Mucosa of gallbladder (tissue), 1 donor: ENCODE data around the gene GPC6. TPM values are rescaled to one million over a fixed set of nuclear protein-coding genes. Genes with fewer than 3 reads are reported as not detected.
"Not testable (repeated sequence)": the region's sequence is repeated elsewhere in the genome, so short reads cannot be mapped to it uniquely, and the experiment has no call there.

Source experiments
- DNase-seq: peaks from one replicate; pipeline ENCODE4 v3.0.0-alpha.2; 2020; ENCODE audit warnings: low spot score
- total RNA-seq: library from RNA; stranded (reverse); gene quantifications from one replicate; pipeline ENCODE4 v1.2.1, GENCODE V29; 2021
- donor health status: DM: no; HTN: no; CAD: no.

The GPC6 gene
- total RNA-seq, 1 donor from 2014 or later: 24.0 TPM

DNA sequence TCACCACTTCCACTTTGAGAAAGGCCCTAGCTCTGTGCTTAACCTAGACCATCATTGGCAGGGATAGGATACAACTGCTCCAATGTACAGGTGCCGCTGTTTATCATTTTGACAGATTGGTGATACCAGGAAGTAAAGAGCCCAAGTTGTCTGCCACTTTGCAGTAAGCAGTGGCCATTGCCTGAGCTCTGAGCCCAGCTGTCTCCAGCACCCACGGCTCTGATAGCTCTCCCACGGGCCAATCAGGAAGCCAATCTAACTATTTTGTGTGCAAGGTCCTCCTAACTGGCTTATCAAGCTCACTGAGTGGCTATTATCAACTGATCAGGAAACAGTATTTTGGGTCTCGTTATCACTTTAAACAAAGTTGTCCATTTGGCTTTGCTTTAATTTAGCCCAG lies 1071.7 kb downstream of the GPC6 start:
- DNase-seq: no peak

DNA sequence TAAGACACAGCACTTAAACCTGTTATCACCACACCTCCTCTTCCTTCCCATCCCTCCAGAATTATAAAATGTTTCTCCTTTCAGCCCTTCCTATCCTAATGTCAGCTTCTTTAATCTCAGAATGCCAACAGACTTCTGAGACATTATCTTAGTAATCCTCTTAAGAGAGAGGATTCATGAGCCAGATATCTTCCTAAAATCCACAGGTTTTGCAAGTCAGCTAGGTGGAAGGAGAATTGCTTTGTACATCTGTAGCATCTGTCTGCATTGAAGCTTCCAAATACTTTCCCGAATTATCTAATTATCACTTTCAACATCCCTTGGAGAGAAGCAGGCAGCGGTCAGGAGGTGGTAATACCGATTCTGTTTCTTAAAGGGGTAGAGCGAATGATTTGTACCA lies 1073.8 kb downstream of the GPC6 start:
- DNase-seq: no peak

DNA sequence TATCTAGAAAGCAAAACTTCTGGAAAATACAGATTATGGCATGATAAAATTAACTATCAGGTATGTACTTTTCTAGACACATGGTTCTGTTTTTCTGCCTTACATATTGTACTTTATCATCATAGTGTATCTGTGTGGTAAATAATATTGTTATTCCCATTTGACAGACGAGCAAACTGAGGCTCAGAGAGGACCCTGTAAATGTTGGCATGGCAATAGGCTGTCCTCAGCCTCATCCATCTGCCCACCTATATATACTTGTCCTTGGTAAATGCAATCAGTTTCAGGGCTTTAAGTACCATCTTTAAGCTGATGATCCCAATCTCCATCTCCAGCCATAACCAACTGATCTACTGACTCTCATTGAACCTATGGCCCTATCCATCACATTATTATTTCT lies 1074.9 kb downstream of the GPC6 start:
- DNase-seq: no peak

DNA sequence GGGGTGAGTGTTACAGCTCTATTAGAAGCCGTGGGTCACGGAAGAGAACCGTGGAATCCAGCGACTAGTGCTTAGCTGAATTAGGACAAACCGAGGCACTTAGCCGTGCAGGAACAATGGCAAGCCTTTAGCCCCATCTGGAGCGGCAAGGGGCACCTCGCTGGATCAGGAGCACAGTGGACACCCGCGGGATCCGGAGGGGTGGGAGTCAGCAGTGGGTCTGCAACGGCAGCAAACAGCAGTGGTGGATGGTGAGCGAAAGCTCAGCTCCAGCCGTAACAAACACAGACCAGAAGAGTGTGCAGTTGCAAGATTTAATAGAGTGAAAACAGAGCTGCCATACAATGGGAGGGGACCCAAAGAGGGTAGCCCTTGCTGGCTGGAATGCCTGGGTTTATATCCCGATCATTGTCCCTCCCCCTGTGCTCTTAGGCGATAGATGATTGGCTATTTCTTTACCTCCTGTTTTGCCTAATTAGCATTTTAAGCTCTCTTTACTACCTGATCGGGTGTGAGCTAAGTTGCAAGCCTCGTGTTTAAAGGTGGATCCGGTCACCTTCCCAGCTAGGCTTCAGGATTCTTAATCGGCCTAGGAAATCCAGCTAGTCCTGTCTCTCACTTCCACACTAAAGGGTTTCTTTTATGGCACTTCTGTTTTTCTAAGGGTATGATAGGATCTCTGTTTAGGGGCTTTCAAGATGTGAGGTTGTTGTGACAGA lies 1076.4 kb downstream of the GPC6 start:
- DNase-seq: not testable (repeated sequence)

DNA sequence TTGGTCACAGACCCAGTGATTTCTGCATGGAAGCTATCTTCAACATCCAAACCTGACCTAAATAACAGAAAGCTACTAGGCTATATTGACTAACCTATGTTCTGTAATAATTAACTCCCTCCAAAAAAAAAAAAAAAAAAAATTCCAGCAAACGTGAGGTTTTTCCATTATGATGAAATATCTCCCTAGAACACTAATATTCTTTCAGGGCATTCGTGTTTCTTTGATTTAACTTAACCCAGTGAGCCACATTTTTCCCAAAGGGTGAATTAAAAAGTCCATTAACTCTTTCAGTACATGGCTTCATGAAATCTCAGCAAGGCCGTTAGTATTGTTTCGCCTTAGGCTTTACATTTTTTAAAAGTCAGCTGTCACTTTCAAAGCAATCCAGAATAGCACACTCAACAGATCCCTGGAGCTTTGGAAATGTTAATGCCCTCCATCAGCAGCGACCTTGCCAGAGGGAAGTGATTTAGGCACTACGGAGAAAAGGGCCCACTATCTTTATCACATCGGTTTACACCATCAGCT lies 1077.1 kb downstream of the GPC6 start:
- DNase-seq: no peak

DNA sequence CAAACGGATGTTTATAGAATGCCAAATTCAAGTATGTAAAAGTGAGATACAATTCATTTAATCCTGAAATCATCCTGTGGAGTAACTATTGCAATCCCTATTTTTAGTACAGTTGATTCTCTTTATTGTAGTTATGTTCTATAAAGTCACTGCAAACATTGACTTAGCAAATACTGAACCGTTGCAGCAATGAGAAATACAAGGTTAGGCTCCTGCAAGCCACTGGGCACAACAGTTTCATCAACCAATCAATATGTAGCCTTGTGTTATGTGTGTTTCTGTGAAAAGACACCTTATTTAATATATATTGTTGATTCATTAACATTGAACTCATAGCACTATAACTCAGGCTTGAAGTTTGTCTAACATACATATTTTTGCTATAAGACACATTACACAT lies 1078.4 kb downstream of the GPC6 start:
- no peak for DNase-seq

DNA sequence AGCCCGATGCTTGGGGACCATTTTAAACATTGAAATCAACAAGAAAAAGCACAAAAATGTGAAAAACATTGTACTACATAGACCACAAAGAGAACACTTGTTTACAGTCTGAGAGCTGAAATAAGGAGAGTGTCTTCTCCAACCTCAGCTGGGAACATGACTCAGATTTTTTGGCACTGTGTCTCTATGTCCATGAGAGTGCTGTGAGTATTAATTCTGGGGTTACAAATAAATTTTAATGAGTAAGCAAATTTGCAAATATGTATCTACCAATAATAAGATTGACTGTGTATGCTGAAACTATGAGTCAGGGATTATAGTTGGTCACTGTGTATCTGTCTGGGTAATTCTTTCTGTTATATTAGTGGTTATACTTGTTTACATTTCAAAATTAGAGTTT lies 1078.9 kb downstream of the GPC6 start:
- no peak for DNase-seq

DNA sequence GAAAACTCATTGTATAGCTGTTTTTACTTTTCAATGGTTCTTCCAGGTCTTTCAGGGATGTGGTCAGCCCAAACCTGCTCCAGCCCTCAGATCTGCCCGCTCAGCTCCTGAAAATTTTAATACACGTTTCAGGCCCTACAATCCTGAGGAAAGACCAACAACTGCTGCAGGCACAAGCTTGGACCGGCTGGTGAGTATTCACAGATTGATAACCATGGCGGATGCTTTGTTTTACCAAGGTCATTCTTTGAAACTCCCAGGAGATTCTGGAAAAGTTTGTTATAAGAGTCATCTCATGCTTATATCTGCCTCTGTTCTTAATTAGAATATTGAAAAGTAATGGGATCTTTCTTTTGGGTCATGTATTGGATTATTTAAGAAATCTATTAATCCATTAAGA lies 1079.3 kb downstream of the GPC6 start:
- no peak for DNase-seq

DNA sequence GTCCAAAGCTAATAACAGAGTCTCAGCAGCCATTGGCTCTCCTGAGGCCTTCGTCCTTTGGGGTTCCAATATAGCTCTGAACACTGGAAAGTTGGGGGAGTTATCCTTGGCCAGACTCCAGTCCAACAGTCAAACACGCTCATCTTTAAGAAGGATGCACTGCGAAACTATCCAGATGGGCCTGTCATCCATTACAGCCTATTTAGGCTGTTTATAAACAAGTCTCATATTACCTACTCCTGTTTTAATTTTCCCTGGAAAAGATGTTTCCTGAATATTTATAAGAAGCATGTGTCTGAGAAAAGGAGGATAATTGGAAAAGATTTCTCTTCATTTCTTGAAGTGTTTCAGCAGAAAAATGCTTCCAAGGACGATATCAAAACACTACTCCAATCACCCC lies 1082.2 kb downstream of the GPC6 start:
- DNase-seq: no peak

DNA sequence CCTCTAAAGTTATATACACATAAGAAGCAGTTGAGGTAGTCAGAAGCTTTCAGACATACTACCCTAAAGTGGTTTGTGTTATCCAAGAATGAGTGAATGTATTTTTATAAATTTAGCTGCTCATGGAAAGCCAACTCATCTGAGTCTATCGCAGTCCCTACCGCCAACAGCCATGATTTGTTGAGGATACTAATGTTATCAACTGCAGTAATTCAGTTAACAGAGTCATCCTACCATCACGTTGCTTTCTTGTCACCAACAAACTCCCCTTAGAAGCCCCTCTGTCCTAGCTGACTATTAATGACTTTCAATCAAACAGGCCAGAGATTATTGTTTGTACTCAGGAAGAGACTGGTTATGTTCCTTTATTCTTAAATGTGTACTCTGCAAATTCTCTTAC lies 1083.0 kb downstream of the GPC6 start:
- no peak for DNase-seq

DNA sequence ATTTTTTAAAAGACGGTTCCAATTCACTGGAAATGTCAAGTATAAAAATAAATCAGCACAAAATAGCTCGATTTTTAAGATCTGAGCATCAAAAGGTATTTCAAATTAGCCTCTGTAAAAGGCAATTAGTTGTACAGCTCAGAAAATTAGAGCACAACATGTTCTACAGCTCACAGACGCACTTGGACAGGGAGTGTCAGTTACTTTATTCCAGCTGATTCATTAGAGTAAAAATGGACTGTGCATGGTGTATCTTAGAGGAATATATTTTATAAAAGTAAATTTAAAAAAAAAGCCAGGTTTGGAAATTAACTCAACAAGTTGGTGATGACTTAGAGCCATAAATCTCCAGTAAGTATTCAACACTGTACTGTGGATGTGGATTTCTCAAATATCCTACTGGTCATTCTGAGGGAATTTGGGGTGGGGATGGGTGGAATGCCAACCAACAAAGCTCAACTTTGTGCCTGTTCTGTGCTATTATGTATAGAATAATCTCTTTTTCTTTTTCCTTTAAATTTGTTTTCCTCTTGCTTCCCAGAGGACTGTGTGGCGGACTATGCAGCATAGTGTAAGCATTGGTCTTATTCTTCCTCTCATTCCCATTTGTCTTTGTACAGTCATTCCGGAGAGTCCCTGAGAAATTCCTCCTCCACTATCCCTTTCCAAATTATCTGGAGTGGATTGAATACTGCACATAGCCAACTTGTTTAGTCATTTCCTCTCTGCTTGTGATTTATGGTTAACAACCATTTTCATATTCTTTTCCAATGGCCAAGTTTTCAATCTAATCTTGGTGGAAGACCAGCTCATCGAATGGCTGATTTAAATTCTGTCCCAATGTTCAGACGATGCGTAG lies 1083.6 kb downstream of the GPC6 start:
- no peak for DNase-seq

DNA sequence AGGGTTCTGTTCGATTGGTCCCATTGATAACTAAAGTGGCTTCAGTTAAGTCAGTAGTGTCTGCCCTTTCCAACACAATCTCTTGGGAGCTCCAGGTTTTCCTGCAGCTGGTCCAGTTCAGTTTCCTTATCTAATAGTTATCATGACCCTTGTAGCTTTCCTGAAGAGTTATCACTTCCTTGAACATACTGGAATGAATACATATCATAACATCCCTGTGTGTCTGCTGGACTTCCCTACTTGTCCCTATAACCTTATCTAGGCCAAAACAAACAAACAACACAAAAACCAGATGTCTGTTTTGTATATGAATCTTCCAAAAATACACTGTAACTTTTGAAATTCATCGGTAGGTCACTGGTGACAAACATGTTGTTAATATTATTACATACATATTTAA lies 1085.3 kb downstream of the GPC6 start:
- no peak for DNase-seq

DNA sequence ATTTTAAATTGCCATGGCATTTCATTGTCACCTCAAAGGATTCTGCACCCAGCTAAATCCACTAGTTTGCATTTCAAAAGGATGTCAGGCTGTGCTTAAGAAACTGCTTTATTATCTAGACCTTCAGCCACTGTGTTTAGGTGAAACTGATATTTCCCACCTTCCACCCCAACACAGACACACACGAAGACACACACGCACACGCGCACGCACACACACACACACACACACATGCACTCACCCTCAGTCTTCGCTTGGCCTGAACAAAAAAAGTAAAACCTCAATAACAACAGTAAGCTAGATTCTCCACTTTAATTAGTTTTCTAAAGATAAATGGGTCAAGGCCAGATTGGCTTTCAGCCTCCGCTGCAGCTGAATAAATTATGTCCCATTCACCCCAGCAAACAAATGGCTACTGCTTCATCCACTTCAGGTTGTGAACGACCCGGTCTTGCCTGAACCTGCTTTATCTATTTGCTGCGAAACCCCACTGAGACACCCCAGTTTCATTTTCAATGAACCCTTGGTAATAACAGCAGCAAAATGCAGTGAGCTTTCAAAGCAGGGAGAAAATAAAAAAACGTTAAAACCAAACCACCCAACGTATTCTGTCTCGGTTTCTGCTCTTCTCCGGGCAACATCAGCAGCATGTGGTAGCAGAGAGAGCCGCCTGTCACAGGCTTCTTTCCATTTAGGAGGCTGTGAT lies 1086.1 kb downstream of the GPC6 start:
- DNase-seq: no peak

DNA sequence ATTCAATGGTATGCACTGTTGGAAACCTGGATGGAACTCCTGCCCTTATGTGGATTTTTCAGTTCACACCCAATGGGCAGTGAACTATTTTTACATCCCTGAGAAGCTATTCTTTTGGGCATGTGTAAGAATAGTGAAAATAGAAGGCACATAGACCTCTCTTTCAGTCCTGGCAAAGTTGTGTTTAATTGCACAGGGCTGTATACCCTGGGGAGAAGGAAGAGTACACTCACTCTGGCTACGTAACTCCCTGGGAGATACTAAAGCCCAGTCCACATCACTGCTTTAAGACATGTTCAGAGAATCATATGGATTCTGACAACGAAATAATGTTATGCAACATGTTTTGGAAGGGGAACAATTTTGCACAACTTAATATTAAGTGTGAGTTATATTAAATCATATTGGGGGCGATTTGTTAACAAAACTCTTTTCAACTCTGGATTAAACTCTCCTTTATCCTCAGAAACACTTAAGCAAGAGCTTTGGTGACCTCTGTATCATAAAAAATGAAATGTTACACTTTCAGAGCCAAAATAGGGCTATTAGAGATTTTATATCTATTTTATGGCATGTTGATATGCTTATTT lies 1086.8 kb downstream of the GPC6 start:
- no peak for DNase-seq

DNA sequence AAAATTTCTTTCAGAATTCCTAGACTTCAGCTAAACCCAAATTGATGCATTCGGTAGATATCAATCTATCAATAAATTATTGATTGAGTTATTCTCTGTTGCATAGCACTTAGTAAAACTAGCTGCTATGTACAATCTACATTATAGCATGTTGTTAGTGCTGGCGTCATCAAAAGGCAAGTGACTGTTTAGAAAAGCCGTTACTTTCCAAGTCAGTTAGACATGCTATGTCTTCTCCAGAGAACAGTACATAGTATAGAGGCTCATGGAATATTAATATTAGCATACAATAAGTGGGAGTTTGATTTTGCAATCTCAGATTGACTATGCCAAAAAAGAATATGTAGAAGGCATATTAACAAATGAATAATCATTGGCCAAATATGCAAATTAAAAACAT lies 1087.3 kb downstream of the GPC6 start:
- no peak for DNase-seq

DNA sequence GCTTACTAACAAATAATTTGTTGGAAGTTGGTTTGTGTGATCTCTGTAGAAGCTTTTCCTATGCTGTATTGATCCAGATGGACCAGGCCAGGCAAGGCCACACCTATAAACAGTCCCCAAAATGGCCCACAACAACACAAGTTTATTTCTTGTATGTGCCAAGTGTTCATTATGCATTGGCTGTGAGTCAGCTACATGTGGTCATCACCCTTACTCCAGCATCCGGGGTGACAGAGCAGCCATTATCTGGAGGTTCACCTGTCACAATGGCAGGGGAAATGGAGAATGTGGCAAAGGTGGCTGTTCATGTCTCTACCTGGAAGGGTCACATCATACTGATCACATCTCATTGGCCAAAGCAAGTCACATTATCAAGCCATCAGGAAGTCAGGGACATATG lies 1088.6 kb downstream of the GPC6 start:
- DNase-seq: no peak

DNA sequence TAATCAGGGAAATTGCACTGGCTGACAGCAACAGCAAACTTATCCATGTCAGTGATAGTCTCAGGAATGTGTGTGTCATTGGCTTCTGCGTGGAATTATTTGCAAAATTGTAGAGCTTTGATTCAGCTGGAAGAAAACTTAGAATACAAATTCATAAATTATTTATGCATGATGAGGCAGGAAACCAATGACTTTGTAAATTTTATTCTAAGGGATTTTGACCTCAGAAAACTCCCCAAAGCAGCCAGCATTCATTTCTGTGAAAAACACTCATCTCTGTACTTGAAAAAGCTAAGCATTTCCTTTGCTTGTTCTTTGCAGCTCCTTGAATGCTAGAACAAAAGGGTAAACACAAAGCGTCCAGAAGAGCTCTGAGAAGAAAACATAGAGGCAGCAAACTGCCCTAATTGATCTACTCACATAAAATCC lies 1090.5 kb downstream of the GPC6 start:
- DNase-seq: no peak

DNA sequence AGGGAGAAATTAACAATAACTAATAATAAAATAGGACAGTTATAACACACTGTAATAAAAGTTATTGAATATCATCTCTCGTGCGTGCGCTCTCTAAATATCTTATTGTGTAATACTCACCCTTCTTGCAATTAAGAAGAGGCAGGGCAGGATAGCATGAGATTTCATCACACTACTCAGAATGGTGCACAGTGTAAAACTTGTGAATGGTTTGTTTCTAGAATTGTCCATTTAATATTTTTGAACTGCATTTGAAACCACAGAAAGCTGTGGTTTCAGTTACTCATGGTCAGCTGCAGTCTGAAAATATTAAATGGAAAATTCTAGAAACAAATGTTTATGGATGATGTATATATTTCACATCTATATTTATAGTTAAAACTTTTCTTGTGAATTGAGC lies 1091.8 kb downstream of the GPC6 start:
- DNase-seq: no peak

DNA sequence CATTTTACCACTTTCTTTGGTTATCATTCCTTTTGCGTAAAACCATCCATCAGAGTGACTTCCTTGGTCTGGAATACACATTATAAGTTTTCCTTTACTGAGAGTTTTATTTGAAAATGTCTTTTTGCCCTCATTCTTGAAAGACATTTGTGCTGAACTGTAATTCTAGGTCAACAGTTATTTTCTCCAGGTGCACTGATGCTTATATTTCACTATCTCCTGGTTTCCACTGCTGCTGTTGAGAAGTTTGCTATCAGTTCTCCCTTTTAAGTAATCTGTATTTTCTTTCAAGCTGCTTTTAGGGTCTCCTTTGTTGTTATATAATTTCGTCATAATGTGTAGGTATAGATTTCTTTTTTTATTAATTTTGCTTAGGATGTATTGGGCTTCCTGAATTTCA lies 1092.9 kb downstream of the GPC6 start:
- no peak for DNase-seq

DNA sequence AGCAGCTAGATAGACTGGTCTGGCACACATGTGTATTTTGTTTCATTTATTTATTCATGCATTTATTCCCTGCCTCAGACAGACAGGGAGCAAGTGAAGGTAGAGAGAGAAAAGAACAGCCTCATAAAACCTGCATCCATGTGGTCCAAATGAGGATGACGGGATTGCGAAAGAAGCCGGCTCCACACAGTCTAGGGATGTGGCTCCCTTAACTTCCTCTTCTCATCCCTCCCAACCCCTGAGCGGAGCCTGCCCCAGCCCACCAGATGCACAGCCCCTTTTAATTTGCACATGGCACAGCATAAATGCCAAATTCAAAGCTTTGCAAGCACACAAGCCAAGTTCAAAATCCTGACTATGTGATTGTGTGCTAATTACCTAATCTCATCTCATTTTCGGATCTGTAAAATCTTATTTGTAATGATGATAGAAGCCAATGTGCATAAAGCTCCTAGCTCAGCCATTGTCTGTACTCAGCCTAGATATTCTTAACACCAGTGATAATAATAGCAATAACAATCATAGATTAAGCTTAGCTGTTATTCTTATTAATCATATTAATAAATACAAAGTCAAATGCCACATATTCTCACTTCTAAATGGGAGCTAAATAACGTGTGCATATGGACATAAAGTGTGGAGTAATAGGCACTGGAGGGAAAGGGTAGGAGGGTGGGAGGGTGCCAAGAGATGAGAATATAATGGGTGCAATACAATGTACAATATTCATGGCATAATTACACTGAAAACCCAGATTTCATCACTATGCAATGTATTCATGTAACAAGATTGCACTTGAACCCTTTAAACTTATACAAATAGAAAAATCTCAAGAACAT lies 1096.5 kb downstream of the GPC6 start:
- no peak for DNase-seq
